Epithelial cell of alveolus of lung (primary cell): ENCODE data around the gene KCNH6. TPM values are rescaled to one million over a fixed set of nuclear protein-coding genes. Genes with fewer than 3 reads are reported as not detected.

Source experiments
- total RNA-seq: library from RNA; depleted of rRNA; stranded (reverse); fragments of >200 nt; gene quantifications from 2 replicates; pipeline ENCODE4 v1.2.1, GENCODE V29; 2015

The KCNH6 gene, protein sequence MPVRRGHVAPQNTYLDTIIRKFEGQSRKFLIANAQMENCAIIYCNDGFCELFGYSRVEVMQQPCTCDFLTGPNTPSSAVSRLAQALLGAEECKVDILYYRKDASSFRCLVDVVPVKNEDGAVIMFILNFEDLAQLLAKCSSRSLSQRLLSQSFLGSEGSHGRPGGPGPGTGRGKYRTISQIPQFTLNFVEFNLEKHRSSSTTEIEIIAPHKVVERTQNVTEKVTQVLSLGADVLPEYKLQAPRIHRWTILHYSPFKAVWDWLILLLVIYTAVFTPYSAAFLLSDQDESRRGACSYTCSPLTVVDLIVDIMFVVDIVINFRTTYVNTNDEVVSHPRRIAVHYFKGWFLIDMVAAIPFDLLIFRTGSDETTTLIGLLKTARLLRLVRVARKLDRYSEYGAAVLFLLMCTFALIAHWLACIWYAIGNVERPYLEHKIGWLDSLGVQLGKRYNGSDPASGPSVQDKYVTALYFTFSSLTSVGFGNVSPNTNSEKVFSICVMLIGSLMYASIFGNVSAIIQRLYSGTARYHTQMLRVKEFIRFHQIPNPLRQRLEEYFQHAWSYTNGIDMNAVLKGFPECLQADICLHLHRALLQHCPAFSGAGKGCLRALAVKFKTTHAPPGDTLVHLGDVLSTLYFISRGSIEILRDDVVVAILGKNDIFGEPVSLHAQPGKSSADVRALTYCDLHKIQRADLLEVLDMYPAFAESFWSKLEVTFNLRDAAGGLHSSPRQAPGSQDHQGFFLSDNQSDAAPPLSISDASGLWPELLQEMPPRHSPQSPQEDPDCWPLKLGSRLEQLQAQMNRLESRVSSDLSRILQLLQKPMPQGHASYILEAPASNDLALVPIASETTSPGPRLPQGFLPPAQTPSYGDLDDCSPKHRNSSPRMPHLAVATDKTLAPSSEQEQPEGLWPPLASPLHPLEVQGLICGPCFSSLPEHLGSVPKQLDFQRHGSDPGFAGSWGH
- total RNA-seq = not detected in 2 replicates

DNA sequence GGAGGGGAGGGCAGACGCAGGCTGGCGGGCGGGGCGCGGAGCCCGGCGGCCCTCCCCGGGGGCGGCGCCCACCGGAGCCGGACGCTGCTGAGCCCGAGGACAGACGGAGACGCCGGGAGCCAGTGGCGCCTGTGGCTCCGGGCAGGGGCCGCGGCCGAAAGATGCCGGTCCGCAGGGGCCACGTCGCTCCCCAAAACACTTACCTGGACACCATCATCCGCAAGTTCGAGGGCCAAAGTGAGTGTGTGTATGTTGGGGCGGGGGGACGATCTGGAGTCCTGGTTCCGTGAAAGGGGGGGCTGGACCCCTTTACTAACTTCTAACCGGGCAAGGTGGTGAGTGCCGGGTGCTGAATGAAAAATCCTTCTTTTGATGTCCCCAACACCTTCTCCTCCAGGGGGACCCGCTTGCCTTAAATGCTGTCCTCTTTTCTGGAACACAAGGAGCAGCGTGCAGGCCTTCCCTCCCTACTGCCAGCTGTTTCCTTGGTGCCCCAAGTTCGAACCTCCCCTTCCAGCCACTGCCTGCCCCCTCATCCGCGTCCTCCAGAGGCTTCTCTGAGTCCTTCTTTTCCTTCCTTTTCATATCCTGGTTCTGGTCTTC lies at the start of gene KCNH6:
Gene KCNH6 (plus strand): TSS at position 106 of the 603 bp plus-strand sequence. CDS start 56 bp downstream, at position 162.

DNA sequence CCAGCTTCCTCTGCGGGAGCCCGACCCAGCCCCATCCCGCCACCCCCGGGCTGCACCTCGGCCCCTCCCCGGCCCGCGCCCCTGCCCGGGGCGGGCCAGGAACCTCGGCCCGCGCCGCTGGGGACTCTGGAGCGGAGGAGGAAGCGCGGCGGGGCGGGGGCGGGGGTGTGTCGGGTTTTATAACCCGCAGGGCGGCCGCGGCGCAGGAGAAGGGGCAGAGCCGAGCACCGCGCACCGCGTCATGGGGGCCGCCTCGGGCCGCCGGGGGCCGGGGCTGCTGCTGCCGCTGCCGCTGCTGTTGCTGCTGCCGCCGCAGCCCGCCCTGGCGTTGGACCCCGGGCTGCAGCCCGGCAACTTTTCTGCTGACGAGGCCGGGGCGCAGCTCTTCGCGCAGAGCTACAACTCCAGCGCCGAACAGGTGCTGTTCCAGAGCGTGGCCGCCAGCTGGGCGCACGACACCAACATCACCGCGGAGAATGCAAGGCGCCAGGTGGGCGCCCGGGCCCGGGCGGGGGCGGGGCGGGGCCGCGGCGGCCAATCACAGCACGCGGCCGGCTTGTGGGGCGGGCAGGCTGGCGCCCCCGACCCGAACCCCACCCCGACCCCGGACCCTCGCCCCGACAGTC lies 46.2 kb upstream of the KCNH6 start, which contains the start of gene ACE:
Gene ACE (plus strand): TSS at position 208 of the 626 bp plus-strand sequence. CDS start 34 bp downstream, at position 242.

DNA sequence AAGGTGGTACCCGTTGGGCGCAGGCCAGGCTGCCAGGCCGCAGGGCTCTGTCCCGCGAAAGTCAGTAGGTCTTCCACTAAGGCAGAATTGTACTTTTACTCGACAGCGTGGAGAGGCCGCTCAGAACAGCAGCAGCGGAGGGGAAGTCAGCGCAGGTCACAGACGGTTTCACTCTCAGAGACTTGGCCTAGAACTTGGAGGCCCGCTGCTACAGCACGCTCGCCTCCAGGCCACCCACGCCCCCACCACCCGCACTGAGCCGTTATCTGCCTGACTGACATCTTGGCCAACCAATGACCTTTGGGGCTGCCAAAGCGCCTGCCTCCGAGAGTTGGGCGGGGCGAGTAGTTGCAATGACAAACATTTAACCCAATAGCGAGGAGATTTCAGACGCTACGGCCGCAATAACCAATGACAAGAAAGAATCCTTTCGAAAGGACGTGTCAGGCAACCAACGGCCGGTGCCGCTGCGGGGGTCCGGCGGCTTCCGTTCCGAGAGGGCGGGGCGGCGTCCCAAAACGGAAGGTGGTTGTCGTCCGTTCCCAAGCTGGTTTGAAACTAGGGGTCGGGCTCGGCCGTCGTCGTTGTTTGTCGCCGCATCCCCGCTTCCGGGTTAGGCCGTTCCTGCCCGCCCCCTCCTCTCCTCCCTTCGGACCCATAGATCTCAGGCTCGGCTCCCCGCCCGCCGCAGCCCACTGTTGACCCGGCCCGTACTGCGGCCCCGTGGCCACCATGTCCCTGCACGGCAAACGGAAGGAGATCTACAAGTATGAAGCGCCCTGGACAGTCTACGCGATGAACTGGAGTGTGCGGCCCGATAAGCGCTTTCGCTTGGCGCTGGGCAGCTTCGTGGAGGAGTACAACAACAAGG lies 27.0 kb downstream of the KCNH6 start, which contains the start of gene DCAF7:
Gene DCAF7 (plus strand): TSS at position 532 of the 871 bp plus-strand sequence. CDS start 201 bp downstream, at position 733.

Other genes with a start within 250 kb of the KCNH6 start
- gene CYB561, start 77.1 kb upstream of the KCNH6 start, total RNA-seq = 3.4 and 12.8 TPM in 2 replicates
- 2.5 and 7.0 TPM in 2 replicates for gene ACE, start 46.3 kb upstream of the KCNH6 start, total RNA-seq
- gene DCAF7, start 27.1 kb downstream of the KCNH6 start, total RNA-seq = 34.0 and 48.1 TPM in 2 replicates
- gene TACO1, start 77.5 kb downstream of the KCNH6 start, total RNA-seq = 18.4 and 33.9 TPM in 2 replicates
- 16.4 and 17.1 TPM in 2 replicates for gene MAP3K3, start 99.1 kb downstream of the KCNH6 start, total RNA-seq
- gene LIMD2, start 176.8 kb downstream of the KCNH6 start, total RNA-seq = 39.3 and 61.0 TPM in 2 replicates
- gene STRADA, start 218.4 kb downstream of the KCNH6 start, total RNA-seq = 18.2 and 28.7 TPM in 2 replicates